GM13977 (cell line): ENCODE data around the gene TBC1D3B.
"Not testable (repeated sequence)": the region's sequence is repeated elsewhere in the genome, so short reads cannot be mapped to it uniquely, and the experiment has no call there.

Source experiments
- DNase-seq: peaks from one replicate; pipeline ENCODE4 v3.0.0; 2012; ENCODE audit warnings: low spot score
- CTCF ChIP-seq: IDR thresholded peaks from 2 replicates; pipeline ENCODE4 v1.5.1; 2012; ENCODE audit warnings: mild to moderate bottlenecking, control low read depth; ENCODE audit not compliant: insufficient read depth; ENCODE audit errors: extremely low read depth, missing control alignments
- in situ Hi-C: fragments of 300-500 bp; cut with MboI; formaldehyde crosslinking; loops from one replicate; pipeline ENCODE4 v1.12.0; 2022; ENCODE audit warnings: low sequenced_read_pairs, low pct_unique_long_range_greater_than_20kb, mixed read lengths, inconsistent platforms; ENCODE audit not compliant: unreplicated experiment

Gene TBC1D3B

GRCh38 chr17:36212272-36212605 lies 35.8 kb upstream of the TBC1D3B start:
- TF ChIP-seq CTCF = no peak
- no peak for DNase-seq
- in situ Hi-C loops = no loop called here

GRCh38 chr17:36211484-36212271 lies 35.2 kb upstream of the TBC1D3B start:
- in situ Hi-C loops, DNase-seq: not testable (repeated sequence)

- DNase-seq, in situ Hi-C loops: not testable (repeated sequence)
Measured at GRCh38 chr17:36210439-36211211, 34.2 kb upstream of the TBC1D3B start, which contains the start of gene CCL4L2. Gene CCL4L2 (plus strand): TSS chr17:36211063.

- DNase-seq = no peak
- in situ Hi-C loops = no loop called here
- TF ChIP-seq CTCF = no peak
Measured at GRCh38 chr17:36209575-36209974, 33.1 kb upstream of the TBC1D3B start.

- DNase-seq, in situ Hi-C loops: not testable (repeated sequence)
Measured at GRCh38 chr17:36207383-36207782, 30.9 kb upstream of the TBC1D3B start.

GRCh38 chr17:36206486-36206821 lies 30.0 kb upstream of the TBC1D3B start:
- DNase-seq, in situ Hi-C loops: not testable (repeated sequence)

GRCh38 chr17:36205637-36206485 lies 29.4 kb upstream of the TBC1D3B start:
- no peak for DNase-seq
- TF ChIP-seq CTCF = no peak
- in situ Hi-C loops = no loop called here

- in situ Hi-C loops = no loop called here
- no peak for TF ChIP-seq CTCF
- DNase-seq = no peak
Measured at GRCh38 chr17:36204724-36205500, 28.5 kb upstream of the TBC1D3B start.
